NCI-H2196 treated with DMSO at 0.1 percent for 48 hours (cell line): Measurements from ENCODE around the gene MED22.
"Not testable (repeated sequence)": the region's sequence is repeated elsewhere in the genome, so short reads cannot be mapped to it uniquely, and the experiment has no call there.

Experiments
- DNase-seq: peaks from one replicate; lab custom pipeline; 2025; ENCODE audit not compliant: unreplicated experiment; lab: John Stamatoyannopoulos, UW

Gene MED22

GRCh38 chr9:133339641-133340040, 8.3 kb downstream of the MED22 start:
- DNase-seq, result no peak

GRCh38 chr9:133335924-133336811, 11.8 kb downstream of the MED22 start, which contains the start of gene SURF6:
TSS of gene SURF6 (minus strand) at chr9:133336188. CDS start at chr9:133336132, 56 bp downstream.
- DNase-seq, result peak; percentile 83

- not testable (repeated sequence) for DNase-seq
Observed at GRCh38 chr9:133334888-133335287, 13.0 kb downstream of the MED22 start.

GRCh38 chr9:133334161-133334560, 13.8 kb downstream of the MED22 start:
- no peak for DNase-seq

- DNase-seq, result no peak
Observed at GRCh38 chr9:133333566-133333965, 14.4 kb downstream of the MED22 start.

GRCh38 chr9:133333011-133333410, 14.9 kb downstream of the MED22 start:
- no peak for DNase-seq

GRCh38 chr9:133332381-133332730, 15.6 kb downstream of the MED22 start:
- DNase-seq, result no peak

GRCh38 chr9:133331641-133332380, 16.1 kb downstream of the MED22 start:
- no peak for DNase-seq

- DNase-seq, result no peak
Observed at GRCh38 chr9:133331221-133331620, 16.7 kb downstream of the MED22 start.

- DNase-seq, result not testable (repeated sequence)
Observed at GRCh38 chr9:133329306-133330156, 18.4 kb downstream of the MED22 start.

GRCh38 chr9:133327834-133328484, 20.0 kb downstream of the MED22 start:
- no peak for DNase-seq

- not testable (repeated sequence) for DNase-seq
Observed at GRCh38 chr9:133327021-133327420, 20.9 kb downstream of the MED22 start.

GRCh38 chr9:133323991-133324703, 23.8 kb downstream of the MED22 start:
- no peak for DNase-seq

- DNase-seq, result no peak
Observed at GRCh38 chr9:133323211-133323610, 24.7 kb downstream of the MED22 start.

- no peak for DNase-seq
Observed at GRCh38 chr9:133322701-133323100, 25.2 kb downstream of the MED22 start.

- no peak for DNase-seq
Observed at GRCh38 chr9:133321411-133321935, 26.5 kb downstream of the MED22 start.

- no peak for DNase-seq
Observed at GRCh38 chr9:133320421-133320881, 27.5 kb downstream of the MED22 start.

- DNase-seq, result not testable (repeated sequence)
Observed at GRCh38 chr9:133317551-133317950, 30.4 kb downstream of the MED22 start.

- DNase-seq, result no peak
Observed at GRCh38 chr9:133315997-133316396, 31.9 kb downstream of the MED22 start.

GRCh38 chr9:133309608-133310007, 38.3 kb downstream of the MED22 start:
- DNase-seq, result no peak
